ENCODE measurements around the gene SELENOO.

Gene SELENOO

DNA sequence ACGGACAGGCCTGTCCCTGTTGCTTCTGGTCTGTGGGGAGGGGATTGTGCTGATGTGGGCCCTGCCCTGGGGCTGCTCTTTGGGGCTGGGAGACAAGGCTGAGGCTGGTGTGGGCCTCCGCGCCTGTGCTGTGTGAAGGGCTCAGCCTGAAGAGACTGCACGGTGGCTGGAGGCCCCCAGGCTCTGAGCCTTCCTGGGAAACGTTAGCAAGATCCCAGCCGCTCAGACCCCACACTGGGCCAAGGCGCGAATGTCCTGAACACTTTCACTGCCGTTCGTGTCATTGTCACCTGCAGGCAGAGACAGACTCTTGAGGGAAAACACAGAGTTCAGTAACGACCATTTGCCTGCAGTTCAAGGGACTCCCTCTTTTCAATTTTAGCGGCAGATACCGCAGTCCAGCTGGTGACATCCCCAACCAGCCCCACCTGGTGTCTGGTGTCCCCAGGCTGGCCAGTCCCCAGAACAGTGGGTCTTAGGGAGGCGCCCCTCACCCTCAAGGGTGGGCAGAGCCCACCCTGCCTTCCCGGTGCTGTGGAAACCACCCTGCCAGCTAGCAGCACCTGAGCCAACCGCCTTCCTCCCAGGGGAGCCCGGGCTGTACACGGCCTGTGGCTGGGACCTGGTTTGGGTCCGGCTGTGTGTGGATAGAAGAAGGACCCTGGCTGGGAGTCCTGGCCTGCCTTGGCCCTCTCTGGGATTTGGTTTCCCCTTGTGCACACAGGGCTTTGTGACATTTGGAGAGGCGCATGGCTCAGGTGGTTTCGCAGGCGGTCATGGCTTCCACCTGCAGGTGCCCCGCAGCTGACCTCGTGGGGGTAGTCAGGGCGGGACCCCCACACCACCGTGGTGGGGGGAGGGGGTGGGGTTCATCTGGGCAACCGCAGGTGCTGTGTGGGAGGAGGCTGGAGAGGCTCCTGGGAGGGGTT, 24.6 kb upstream of the SELENOO start:
- ATAC-seq, result no peak
- TF ChIP-seq ZNF565 (CRISPR knock-in tag; conservative IDR thresholded peaks at IDR 0.05; ENCODE audit: low read depth), result no peak
- TF ChIP-seq ZNF8 (CRISPR knock-in tag; IDR thresholded peaks at IDR 0.05), result no peak
- TF ChIP-seq, protein P1, sequence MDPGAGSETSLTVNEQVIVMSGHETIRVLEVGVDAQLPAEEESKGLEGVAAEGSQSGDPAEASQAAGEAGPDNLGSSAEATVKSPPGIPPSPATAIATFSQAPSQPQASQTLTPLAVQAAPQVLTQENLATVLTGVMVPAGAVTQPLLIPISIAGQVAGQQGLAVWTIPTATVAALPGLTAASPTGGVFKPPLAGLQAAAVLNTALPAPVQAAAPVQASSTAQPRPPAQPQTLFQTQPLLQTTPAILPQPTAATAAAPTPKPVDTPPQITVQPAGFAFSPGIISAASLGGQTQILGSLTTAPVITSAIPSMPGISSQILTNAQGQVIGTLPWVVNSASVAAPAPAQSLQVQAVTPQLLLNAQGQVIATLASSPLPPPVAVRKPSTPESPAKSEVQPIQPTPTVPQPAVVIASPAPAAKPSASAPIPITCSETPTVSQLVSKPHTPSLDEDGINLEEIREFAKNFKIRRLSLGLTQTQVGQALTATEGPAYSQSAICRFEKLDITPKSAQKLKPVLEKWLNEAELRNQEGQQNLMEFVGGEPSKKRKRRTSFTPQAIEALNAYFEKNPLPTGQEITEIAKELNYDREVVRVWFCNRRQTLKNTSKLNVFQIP (CRISPR knock-in tag; IDR thresholded peaks at IDR 0.05; ENCODE audit: borderline replicate concordance, low read depth), result no peak
- TF ChIP-seq OSR1 (CRISPR knock-in tag; IDR thresholded peaks at IDR 0.05), result no peak
- TF ChIP-seq GLIS3 (CRISPR knock-in tag; IDR thresholded peaks at IDR 0.05), result no peak
- no peak for TF ChIP-seq BACH2 (CRISPR knock-in tag; IDR thresholded peaks at IDR 0.05; ENCODE audit: borderline replicate concordance)
- TF ChIP-seq, protein P2, sequence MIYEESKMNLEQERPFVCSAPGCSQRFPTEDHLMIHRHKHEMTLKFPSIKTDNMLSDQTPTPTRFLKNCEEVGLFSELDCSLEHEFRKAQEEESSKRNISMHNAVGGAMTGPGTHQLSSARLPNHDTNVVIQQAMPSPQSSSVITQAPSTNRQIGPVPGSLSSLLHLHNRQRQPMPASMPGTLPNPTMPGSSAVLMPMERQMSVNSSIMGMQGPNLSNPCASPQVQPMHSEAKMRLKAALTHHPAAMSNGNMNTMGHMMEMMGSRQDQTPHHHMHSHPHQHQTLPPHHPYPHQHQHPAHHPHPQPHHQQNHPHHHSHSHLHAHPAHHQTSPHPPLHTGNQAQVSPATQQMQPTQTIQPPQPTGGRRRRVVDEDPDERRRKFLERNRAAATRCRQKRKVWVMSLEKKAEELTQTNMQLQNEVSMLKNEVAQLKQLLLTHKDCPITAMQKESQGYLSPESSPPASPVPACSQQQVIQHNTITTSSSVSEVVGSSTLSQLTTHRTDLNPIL (CRISPR knock-in tag; IDR thresholded peaks at IDR 0.05; ENCODE audit: low read depth), result no peak

DNA sequence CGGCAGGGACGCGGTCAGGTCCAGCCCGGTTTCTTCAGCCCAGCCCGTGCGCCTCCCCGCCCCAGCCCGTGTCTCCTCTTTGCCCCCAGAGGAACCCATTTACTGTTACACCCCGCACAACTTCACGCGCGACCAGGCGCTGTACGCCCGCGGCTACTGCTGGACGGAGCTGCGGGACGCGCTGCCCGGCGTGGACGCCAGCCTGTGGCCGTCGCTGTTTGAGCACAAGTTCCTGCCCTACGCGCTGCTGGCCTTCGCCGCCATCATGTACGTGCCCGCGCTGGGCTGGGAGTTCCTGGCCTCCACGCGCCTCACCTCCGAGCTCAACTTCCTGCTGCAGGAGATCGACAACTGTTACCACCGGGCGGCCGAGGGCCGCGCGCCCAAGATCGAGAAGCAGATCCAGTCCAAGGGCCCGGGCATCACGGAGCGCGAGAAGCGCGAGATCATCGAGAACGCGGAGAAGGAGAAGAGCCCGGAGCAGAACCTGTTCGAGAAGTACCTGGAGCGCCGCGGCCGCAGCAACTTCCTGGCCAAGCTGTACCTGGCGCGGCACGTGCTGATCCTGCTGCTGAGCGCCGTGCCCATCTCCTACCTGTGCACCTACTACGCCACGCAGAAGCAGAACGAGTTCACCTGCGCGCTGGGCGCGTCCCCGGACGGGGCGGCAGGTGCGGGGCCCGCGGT, 23.8 kb upstream of the SELENOO start:
- no peak for TF ChIP-seq ZC3H10 (CRISPR knock-in tag; IDR thresholded peaks at IDR 0.05)
- TF ChIP-seq ZNF565 (CRISPR knock-in tag; conservative IDR thresholded peaks at IDR 0.05; ENCODE audit: low read depth), result no peak
- no peak for TF ChIP-seq ZNF70 (CRISPR knock-in tag; IDR thresholded peaks at IDR 0.05)
- no peak for TF ChIP-seq ZFP3 (CRISPR knock-in tag; IDR thresholded peaks at IDR 0.05)
- TF ChIP-seq, protein P3, sequence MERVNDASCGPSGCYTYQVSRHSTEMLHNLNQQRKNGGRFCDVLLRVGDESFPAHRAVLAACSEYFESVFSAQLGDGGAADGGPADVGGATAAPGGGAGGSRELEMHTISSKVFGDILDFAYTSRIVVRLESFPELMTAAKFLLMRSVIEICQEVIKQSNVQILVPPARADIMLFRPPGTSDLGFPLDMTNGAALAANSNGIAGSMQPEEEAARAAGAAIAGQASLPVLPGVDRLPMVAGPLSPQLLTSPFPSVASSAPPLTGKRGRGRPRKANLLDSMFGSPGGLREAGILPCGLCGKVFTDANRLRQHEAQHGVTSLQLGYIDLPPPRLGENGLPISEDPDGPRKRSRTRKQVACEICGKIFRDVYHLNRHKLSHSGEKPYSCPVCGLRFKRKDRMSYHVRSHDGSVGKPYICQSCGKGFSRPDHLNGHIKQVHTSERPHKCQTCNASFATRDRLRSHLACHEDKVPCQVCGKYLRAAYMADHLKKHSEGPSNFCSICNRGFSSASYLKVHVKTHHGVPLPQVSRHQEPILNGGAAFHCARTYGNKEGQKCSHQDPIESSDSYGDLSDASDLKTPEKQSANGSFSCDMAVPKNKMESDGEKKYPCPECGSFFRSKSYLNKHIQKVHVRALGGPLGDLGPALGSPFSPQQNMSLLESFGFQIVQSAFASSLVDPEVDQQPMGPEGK (CRISPR knock-in tag; IDR thresholded peaks at IDR 0.05; ENCODE audit: borderline replicate concordance), result no peak
- no peak for TF ChIP-seq OSR1 (CRISPR knock-in tag; IDR thresholded peaks at IDR 0.05)
- TF ChIP-seq, protein P4, sequence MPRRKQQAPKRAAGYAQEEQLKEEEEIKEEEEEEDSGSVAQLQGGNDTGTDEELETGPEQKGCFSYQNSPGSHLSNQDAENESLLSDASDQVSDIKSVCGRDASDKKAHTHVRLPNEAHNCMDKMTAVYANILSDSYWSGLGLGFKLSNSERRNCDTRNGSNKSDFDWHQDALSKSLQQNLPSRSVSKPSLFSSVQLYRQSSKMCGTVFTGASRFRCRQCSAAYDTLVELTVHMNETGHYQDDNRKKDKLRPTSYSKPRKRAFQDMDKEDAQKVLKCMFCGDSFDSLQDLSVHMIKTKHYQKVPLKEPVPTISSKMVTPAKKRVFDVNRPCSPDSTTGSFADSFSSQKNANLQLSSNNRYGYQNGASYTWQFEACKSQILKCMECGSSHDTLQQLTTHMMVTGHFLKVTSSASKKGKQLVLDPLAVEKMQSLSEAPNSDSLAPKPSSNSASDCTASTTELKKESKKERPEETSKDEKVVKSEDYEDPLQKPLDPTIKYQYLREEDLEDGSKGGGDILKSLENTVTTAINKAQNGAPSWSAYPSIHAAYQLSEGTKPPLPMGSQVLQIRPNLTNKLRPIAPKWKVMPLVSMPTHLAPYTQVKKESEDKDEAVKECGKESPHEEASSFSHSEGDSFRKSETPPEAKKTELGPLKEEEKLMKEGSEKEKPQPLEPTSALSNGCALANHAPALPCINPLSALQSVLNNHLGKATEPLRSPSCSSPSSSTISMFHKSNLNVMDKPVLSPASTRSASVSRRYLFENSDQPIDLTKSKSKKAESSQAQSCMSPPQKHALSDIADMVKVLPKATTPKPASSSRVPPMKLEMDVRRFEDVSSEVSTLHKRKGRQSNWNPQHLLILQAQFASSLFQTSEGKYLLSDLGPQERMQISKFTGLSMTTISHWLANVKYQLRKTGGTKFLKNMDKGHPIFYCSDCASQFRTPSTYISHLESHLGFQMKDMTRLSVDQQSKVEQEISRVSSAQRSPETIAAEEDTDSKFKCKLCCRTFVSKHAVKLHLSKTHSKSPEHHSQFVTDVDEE (CRISPR knock-in tag; IDR thresholded peaks at IDR 0.05), result no peak
- no peak for TF ChIP-seq TOX (CRISPR knock-in tag; IDR thresholded peaks at IDR 0.05; ENCODE audit: borderline replicate concordance)
- TF ChIP-seq TCF4 (CRISPR knock-in tag; IDR thresholded peaks at IDR 0.05; ENCODE audit: borderline replicate concordance), result no peak
- TF ChIP-seq ZNF8 (CRISPR knock-in tag; IDR thresholded peaks at IDR 0.05), result no peak
- no peak for TF ChIP-seq ISL1 (CRISPR knock-in tag; IDR thresholded peaks at IDR 0.05)
- TF ChIP-seq BACH2 (CRISPR knock-in tag; IDR thresholded peaks at IDR 0.05; ENCODE audit: borderline replicate concordance), result no peak
- TF ChIP-seq, protein P1 (CRISPR knock-in tag; IDR thresholded peaks at IDR 0.05; ENCODE audit: borderline replicate concordance, low read depth), result no peak
- no peak for TF ChIP-seq ZFP30 (CRISPR knock-in tag; IDR thresholded peaks at IDR 0.05)
- TF ChIP-seq RARB (CRISPR knock-in tag; IDR thresholded peaks at IDR 0.05), result no peak
- TF ChIP-seq GLIS3 (CRISPR knock-in tag; IDR thresholded peaks at IDR 0.05), result no peak
- TF ChIP-seq CSDC2 (CRISPR knock-in tag; IDR thresholded peaks at IDR 0.05), result no peak
- TF ChIP-seq SNAI2 (CRISPR knock-in tag; IDR thresholded peaks at IDR 0.05), result no peak
- no peak for TF ChIP-seq ESRRG (CRISPR knock-in tag; IDR thresholded peaks at IDR 0.05)
- TF ChIP-seq, protein P5, sequence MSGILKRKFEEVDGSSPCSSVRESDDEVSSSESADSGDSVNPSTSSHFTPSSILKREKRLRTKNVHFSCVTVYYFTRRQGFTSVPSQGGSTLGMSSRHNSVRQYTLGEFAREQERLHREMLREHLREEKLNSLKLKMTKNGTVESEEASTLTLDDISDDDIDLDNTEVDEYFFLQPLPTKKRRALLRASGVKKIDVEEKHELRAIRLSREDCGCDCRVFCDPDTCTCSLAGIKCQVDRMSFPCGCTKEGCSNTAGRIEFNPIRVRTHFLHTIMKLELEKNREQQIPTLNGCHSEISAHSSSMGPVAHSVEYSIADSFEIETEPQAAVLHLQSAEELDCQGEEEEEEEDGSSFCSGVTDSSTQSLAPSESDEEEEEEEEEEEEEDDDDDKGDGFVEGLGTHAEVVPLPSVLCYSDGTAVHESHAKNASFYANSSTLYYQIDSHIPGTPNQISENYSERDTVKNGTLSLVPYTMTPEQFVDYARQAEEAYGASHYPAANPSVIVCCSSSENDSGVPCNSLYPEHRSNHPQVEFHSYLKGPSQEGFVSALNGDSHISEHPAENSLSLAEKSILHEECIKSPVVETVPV (CRISPR knock-in tag; IDR thresholded peaks at IDR 0.05), result no peak
- ATAC-seq, result no peak
